Measurements from ENCODE around the gene ASIC1.

ASIC1 gene

GRCh38 chr12:50038336-50038735 lies 19.1 kb upstream of the ASIC1 start:
- Histone ChIP-seq H3K27me3 (ENCODE audit: low read length) (no peaks in the 10 kb centered on the region), H3F3A (ENCODE audit: insufficient read depth) (no peaks in the 10 kb centered on the region), H3K4me3 (ENCODE audit: insufficient read depth, low read length, poor library complexity, severe bottlenecking) (no peak overlapping the region), H3K79me2 (ENCODE audit: insufficient read depth, low read length) (no peaks in the 10 kb centered on the region), H3K4me2 (ENCODE audit: low read depth, low read length, poor library complexity, severe bottlenecking) (no peak overlapping the region), H3K9me3 (ENCODE audit: insufficient read depth, low read length) (no peaks in the 10 kb centered on the region), H3K36me3 (ENCODE audit: low read length) (no peaks in the 10 kb centered on the region), H3K9ac (ENCODE audit: low read length) (no peak overlapping the region), H3K27ac (ENCODE audit: low read depth, low read length) (no peak overlapping the region), H4K20me1 (ENCODE audit: low read depth, low read length) (no peaks in the 10 kb centered on the region), H3K9me2 (replicated peaks; ENCODE audit: insufficient read depth, low read length) (no peaks in the 10 kb centered on the region), H2AFZ (ENCODE audit: low read depth, low read length, severe bottlenecking) (no peak overlapping the region)
- TF ChIP-seq EZH2phosphoT487 (conservative IDR thresholded peaks at IDR 0.05; ENCODE audit: low read length) (no peak), CTCF (IDR thresholded peaks at IDR 0.05; ENCODE audit: insufficient read depth, low read length, poor library complexity, severe bottlenecking) (no peak)

- TF ChIP-seq CTCF (IDR thresholded peaks at IDR 0.05; ENCODE audit: insufficient read depth, low read length, poor library complexity, severe bottlenecking) (peak; percentile 97), EZH2phosphoT487 (conservative IDR thresholded peaks at IDR 0.05; ENCODE audit: low read length) (no peak)
- no peaks in the 10 kb centered on the region for H3K9me2 ChIP-seq (replicated peaks; ENCODE audit: insufficient read depth, low read length)
- H3K4me3 ChIP-seq (ENCODE audit: insufficient read depth, low read length, poor library complexity, severe bottlenecking) = no peak overlapping the region
- H3F3A ChIP-seq (ENCODE audit: insufficient read depth) = no peaks in the 10 kb centered on the region
- H3K9ac ChIP-seq (ENCODE audit: low read length) = no peak overlapping the region
- no peaks in the 10 kb centered on the region for H3K36me3 ChIP-seq (ENCODE audit: low read length)
- no peak overlapping the region for H3K4me2 ChIP-seq (ENCODE audit: low read depth, low read length, poor library complexity, severe bottlenecking)
- H3K27me3 ChIP-seq (ENCODE audit: low read length) = no peaks in the 10 kb centered on the region
- no peak overlapping the region for H2AFZ ChIP-seq (ENCODE audit: low read depth, low read length, severe bottlenecking)
- H3K27ac ChIP-seq (ENCODE audit: low read depth, low read length) = no peak overlapping the region
- H4K20me1 ChIP-seq (ENCODE audit: low read depth, low read length) = no peaks in the 10 kb centered on the region
- no peaks in the 10 kb centered on the region for H3K79me2 ChIP-seq (ENCODE audit: insufficient read depth, low read length)
- no peaks in the 10 kb centered on the region for H3K9me3 ChIP-seq (ENCODE audit: insufficient read depth, low read length)
Observed at GRCh38 chr12:50039151-50039835, 18.1 kb upstream of the ASIC1 start.

- Histone ChIP-seq H4K20me1 (ENCODE audit: low read depth, low read length) (no peaks in the 10 kb centered on the region), H3K79me2 (ENCODE audit: insufficient read depth, low read length) (no peaks in the 10 kb centered on the region), H3K27me3 (ENCODE audit: low read length) (no peaks in the 10 kb centered on the region), H3K36me3 (ENCODE audit: low read length) (no peaks in the 10 kb centered on the region), H3K9me2 (replicated peaks; ENCODE audit: insufficient read depth, low read length) (no peaks in the 10 kb centered on the region), H3K9me3 (ENCODE audit: insufficient read depth, low read length) (no peaks in the 10 kb centered on the region), H3F3A (ENCODE audit: insufficient read depth) (no peaks in the 10 kb centered on the region), H3K4me2 (ENCODE audit: low read depth, low read length, poor library complexity, severe bottlenecking) (no peak overlapping the region), H3K9ac (ENCODE audit: low read length) (no peak overlapping the region), H2AFZ (ENCODE audit: low read depth, low read length, severe bottlenecking) (no peak overlapping the region), H3K27ac (ENCODE audit: low read depth, low read length) (no peak overlapping the region), H3K4me3 (ENCODE audit: insufficient read depth, low read length, poor library complexity, severe bottlenecking) (no peak overlapping the region)
- TF ChIP-seq EZH2phosphoT487 (conservative IDR thresholded peaks at IDR 0.05; ENCODE audit: low read length) = no peak
- TF ChIP-seq CTCF (IDR thresholded peaks at IDR 0.05; ENCODE audit: insufficient read depth, low read length, poor library complexity, severe bottlenecking) = no peak
Observed at GRCh38 chr12:50040657-50041056, 16.7 kb upstream of the ASIC1 start.

All from SU-DHL-6 (cell line).